Skin epidermis (tissue), 12 donors: Measurements from ENCODE around the gene DHDH.
A peak's percentile ranks its signal among the peaks of the same experiment; 100 is the strongest.
"Not testable (repeated sequence)": the region's sequence is repeated elsewhere in the genome, so short reads cannot be mapped to it uniquely, and the experiment has no call there.

Source experiments
- H3K27ac ChIP-seq, 21 experiments: fragments of 200-600 bp; sonication (generic) in 11 of 21; one replicate each; pipeline ENCODE4 v1.5.0; 2020; ENCODE audit warnings: mild to moderate bottlenecking in 3 of 21, inconsistent platforms in 2 of 21, moderate library complexity in 2 of 21
- H3K4me3 ChIP-seq, 7 experiments: fragments of 200-600 bp; sonication (generic) in 2 of 7; one replicate each; pipeline ENCODE4 v1.5.0; 2020; ENCODE audit warnings: inconsistent platforms in 2 of 7, mild to moderate bottlenecking in 2 of 7, moderate library complexity in 1 of 7

The DHDH gene

DNA sequence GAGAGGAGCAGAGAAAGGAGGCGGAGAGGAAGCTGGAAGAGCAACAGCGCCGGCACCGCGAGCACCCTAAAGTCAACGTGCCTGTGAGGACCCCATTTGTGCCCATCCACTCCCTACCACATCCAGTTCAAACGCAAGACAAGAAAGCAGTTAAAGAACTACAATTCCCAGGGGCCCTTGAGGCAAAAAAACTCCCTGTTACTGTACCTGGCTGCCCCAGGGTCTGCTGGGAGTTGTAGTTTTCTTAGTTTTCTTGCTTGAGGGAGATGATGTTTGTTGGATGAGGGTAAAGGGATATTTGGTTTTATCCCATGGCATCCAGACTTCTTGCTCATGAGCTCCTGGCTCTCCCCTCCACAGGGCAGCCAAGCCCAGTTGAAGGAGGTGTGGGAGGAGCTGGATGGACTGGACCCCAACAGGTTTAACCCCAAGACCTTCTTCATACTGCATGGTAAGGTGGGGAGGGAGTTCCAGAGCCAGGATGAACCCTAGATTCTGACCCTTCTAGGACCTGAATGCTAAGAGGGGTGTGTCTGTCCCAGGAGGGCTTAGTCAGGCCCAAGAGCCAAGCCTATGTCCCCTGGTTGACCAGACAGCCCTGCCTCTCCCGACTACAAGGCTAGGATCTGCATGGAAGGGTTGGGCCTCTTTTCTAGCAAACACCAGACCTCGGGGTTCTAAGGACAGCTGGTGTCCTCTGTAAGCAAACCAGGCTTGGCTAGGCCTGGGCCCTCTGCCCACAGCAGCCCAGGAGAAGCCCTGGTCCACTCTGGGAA lies 20.2 kb upstream of the DHDH start:
- no peak overlapping the region for H3K4me3 ChIP-seq
- H3K27ac ChIP-seq, result no peak overlapping the region

DNA sequence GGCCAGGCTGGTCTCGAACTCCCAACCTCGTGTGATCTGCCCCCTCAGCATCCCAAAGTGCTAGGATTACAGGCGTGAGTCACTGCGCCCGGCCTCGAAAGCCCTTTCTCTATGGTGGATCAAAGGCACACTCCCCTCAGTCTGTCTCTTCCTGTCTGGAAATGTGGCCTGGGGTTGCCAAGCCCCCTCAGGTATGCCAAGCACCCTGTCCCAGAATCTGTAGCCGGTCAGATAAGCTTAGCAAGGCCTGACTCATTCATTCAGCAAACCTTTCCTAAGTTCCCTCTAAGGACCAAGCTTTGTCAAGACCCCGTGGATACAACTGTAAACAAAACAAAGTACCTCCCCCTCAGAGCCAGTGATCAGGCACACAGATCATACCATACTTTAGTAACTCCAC lies 19.3 kb upstream of the DHDH start:
- Histone ChIP-seq H3K4me3 (no peak overlapping the region), H3K27ac (no peak overlapping the region)

DNA sequence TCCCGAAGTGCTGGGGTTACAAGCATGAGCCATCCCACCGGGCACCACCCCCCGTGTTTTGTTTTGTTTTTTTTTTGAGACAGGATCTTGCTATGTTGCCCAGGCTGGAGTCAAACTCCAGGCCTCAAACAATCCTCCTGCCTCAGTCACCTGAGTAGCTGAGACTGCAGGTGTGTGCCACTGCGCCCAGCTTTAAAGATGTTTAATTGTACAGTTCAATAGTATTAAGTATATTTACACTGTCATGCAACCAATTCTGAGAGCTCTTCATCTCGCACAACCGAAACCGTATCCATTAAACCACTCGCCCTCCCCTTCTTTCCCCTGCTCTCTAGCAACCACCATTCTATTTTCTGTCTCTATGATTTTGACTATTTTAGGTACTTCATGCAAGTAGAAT lies 17.7 kb upstream of the DHDH start:
- Histone ChIP-seq H3K27ac (no peak overlapping the region), H3K4me3 (no peak overlapping the region)

DNA sequence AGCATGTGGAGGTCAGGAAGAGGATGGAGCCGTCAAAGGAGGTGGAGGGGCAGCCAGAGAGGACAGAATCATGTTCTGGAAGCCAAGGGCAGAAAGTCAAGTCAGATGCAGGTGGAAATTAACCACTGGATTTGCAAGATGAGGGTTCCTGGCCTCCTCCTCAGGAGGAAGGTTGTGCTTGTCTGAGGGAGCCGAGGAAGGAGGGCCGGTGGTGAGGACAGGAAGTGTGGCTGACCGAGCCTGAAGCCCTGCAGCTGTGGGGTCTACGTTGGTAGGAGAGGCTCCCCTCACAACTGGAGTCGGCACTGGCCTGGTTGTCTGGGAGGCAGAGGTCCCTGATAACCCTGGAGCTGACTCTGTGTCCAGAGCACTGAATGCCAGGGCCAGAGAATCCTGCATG lies 15.4 kb upstream of the DHDH start:
- no peak overlapping the region for H3K27ac ChIP-seq
- no peak overlapping the region for H3K4me3 ChIP-seq

DNA sequence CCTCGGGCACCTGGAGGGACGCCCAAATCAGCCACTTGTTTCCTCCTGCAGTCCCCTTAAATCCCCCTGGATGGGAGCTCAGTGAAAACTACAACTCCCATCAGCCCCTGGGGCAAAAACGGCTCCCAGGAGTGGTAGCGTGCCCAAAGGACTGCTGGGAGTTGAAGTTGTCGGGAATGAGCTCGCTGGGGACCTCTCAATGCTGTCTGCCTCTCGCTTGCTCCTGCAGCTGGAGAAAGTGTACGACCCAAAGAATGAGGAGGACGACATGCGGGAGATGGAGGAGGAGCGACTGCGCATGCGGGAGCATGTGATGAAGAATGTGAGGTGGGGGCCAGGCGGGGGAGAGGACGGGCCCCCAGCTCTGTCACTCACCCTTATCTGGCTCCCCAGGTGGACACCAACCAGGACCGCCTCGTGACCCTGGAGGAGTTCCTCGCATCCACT lies 14.7 kb upstream of the DHDH start:
- H3K27ac ChIP-seq, result no peak overlapping the region

DNA sequence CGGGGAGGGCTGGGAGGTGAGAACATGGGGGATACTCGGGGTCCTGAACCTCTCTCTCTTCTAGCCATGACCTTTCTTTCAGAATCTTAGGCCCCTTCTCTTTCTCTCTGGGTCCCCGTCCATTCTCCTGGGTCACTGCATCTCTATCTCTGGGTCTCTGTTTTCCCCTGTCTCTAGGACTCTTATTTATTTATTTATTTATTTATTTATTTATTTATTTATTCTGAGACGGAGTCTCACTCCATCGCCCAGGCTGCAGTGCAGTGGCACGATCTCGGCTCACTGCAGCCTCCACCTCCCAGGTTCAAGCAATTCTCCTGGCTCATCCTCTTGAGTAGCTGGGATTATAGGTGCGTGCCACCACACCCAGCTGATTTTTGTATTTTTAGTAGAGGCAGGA lies 14.2 kb upstream of the DHDH start:
- H3K27ac ChIP-seq, H3K4me3 ChIP-seq: not testable (repeated sequence)

More for the DNA sequence above, 14.7 kb upstream of the DHDH start:
- no peak overlapping the region for H3K4me3 ChIP-seq

DNA sequence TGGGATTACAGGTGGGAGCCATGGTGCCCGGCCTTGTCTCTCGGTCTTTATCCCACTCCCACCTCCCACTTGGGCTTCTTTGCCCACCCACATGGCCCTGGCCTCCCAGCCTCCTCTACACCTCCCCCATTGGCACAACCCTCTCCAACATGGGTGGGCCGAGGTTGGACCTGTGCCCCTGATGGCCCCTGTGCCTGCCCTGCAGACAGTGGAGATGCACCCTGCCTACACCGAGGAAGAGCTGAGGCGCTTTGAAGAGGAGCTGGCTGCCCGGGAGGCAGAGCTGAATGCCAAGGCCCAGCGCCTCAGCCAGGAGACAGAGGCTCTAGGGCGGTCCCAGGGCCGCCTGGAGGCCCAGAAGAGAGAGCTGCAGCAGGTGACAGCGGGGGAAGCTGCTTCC lies 12.6 kb upstream of the DHDH start:
- Histone ChIP-seq H3K4me3 (no peak overlapping the region), H3K27ac (no peak overlapping the region)

DNA sequence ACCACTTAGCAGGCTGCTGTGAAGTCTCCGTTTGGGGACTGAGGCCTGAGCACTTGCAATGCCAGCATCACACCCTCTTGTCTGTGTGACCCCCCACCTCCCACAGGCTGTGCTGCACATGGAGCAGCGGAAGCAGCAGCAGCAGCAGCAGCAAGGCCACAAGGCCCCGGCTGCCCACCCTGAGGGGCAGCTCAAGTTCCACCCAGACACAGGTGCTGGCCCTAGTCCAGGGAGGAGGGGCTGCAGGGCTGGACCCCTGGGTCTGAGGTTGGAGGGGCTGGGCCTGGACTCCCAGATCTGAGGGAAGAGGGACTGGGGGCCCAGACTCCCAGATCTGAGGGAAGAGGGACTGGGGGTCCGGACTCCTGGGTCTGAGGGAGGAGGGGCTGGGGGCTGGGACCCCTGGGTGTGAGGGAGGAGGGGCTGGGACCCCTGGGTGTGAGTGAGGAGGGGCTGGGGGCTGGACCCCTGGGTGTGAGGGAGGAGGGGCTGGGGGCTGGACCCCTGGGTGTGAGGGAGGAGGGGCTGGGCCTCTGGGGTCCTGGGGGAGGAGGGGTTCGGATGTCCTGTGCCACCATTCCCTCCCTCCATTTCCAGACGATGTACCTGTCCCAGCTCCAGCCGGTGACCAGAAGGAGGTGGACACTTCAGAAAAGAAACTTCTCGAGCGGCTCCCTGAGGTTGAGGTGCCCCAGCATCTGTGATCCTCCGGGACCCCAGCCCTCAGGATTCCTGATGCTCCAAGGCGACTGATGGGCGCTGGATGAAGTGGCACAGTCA lies 11.6 kb upstream of the DHDH start:
- H3K27ac ChIP-seq, result no peak overlapping the region
- H3K4me3 ChIP-seq, result no peak overlapping the region

DNA sequence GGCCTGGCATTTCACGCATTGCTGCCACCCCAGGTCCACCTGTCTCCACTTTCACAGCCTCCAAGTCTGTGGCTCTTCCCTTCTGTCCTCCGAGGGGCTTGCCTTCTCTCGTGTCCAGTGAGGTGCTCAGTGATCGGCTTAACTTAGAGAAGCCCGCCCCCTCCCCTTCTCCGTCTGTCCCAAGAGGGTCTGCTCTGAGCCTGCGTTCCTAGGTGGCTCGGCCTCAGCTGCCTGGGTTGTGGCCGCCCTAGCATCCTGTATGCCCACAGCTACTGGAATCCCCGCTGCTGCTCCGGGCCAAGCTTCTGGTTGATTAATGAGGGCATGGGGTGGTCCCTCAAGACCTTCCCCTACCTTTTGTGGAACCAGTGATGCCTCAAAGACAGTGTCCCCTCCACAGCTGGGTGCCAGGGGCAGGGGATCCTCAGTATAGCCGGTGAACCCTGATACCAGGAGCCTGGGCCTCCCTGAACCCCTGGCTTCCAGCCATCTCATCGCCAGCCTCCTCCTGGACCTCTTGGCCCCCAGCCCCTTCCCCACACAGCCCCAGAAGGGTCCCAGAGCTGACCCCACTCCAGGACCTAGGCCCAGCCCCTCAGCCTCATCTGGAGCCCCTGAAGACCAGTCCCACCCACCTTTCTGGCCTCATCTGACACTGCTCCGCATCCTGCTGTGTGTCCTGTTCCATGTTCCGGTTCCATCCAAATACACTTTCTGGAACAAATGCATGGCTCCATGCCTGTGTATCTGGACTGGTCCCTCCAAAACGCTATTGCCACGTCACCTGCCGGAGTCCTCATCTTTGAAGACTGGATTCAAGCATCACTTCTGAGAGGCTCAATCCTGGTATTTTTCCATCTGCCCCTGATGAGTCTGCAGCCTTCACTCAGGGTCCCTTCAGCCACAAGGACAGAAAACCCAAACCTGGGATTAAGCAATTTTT lies 10.7 kb upstream of the DHDH start:
- Histone ChIP-seq H3K27ac (no peak overlapping the region), H3K4me3 (no peak overlapping the region)

DNA sequence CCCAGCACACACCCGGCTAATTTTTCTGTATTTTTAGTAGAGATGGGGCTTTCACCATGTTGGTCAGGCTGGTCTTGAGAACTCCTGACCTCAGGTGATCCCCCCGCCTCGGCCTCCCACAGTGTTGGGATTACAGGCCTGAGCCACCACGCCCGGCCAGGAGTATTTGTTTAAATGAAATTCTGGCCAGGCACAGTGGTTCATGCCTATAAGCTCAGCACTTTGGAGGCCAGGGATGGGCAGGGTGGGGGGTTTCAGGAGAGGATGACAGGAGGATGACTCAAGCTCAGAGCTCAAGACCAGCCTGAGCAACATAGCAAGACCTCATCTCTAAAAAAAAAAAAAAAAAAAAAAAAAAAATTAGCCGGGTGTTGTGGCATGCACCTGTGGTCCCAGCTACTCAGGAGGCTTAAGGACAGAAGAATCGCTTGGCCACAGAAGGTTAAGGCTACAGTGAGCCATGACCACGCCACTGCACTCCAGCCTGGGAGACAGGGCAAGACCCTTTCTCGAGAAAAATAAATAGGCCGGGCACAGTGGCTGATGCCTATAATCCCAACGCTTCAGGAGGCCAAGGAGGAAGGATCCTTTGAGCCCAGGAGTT lies 8.2 kb upstream of the DHDH start:
- H3K4me3 ChIP-seq, result no peak overlapping the region
- H3K27ac ChIP-seq, result peak overlapping the region in 3 of 21 experiments; percentile 16 to 26 (median 17)

DNA sequence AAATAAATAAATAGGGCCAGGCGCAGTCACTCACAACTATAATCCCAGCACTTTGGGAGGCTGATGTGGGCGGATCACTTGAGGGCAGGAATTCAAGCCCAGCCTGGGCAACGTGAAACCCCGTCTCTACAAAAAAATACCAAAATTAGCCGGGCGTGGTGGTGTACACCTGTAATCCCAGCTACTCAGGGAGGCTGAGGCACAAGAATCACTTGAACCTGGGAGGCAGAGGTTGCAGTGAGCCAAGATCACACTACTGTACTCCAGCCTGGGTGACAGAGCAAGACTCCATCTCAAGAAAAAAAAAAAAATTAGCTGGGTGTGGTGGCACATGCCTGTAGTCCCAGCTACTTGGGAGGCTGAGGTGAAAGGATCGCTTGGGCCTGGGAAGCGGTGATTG lies 7.6 kb upstream of the DHDH start:
- not testable (repeated sequence) for H3K4me3 ChIP-seq
- H3K27ac ChIP-seq, result peak overlapping the region in 3 of 21 experiments; percentile 16 to 65 (median 59)

DNA sequence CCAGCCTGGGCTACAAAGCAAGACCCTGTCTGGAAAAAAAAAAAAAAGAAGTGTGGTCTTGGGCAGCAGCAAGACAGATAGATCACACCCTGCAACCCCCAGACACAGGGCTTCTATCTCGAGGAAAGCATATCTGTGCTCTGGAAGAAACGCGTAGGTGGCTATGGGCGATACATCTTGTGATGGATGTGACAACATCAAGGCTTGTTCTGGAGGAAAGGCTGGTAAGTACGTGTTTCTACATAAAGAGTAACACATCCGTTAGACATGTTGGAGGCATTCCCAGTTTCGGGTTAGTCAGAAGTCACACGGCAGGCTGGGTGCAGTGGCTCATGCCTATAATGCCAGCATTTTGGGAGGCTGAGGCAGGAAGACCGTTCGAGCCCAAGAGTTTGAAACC lies 6.6 kb upstream of the DHDH start:
- H3K4me3 ChIP-seq, result no peak overlapping the region
- peak overlapping the region in 10 of 21 experiments; percentile 23 to 65 (median 39) for H3K27ac ChIP-seq

DNA sequence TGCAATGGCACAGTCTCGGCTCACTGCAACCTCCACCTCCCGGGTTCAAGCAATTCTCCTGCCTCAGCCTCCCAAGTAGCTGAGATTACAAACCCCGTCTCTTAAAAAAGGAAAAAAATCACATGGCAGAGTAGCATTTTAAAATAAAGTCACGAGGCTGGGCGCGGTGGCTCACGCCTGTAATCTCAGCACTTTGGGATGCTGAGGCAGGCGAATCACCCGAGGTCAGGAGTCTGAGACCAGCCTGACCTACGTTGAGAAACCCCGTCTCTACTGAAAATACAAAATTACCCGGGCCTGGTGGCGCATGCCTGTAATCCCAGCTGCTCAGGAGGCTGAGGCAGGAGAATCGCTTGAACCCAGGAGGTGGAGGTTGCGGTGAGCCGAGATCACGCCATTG lies 5.8 kb upstream of the DHDH start:
- not testable (repeated sequence) for H3K4me3 ChIP-seq
- H3K27ac ChIP-seq, result peak overlapping the region in 2 of 21 experiments; percentile 14 to 28

DNA sequence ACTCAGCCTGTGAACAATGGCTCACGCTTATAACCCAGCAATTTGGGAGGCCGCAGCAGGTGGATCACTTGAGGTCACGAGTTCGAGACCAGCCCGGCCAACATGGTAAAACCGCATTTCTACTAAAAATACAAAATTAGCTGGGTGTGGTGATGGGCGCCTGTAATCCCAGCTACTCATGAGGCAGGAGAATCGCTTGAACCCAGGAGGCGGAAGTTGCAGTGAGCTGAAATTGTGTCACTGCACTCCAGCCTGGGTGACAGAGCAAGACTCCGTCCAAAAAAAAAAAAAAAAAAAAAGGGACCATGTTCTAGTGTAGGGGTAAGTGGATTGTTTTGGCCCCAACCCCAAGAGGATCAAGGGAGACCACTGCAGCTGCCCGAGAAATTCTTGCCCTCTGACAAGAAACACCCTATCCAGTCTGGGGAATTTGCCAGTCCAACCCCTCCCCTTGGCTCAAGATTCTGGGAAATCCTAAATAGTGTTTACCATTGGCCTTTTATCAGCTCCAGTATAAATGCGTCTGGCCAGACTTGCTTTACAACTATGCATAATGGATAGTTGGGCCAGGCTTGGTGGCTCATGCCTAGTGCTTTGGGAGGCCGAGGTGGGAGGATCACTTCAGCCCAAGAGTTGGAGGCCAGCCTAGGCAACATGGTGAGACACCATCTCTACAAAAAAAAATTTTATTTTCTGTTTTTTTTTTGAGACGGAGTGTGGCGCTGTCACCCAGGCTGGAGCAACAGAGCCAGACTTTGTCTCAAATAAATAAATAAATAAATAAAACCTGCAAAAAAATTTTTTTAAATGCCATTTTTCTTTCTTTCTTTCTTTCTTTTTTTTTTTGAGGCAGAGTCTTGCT lies 5.1 kb upstream of the DHDH start:
- peak overlapping the region in 2 of 21 experiments; percentile 14 to 28 for H3K27ac ChIP-seq
- H3K4me3 ChIP-seq, result no peak overlapping the region

DNA sequence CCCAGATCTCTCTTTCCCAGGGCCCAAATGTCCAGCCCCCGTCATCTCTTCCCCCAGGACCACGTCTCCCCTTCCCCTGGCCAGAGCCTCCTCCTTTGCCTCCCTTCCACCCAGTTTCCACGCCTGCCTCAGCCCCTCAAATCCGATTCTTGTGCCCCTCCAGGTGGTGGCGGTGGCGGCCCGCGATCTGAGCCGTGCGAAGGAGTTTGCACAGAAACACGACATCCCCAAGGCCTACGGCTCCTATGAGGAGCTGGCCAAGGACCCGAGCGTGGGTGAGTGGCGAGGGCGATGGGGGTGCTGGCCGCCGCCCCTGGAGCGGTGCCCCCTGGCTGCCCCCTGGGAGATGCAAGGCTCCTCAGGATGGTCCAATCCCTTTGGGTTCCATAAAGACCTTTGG lies 1.3 kb downstream of the DHDH start:
- Histone ChIP-seq H3K27ac (no peak overlapping the region), H3K4me3 (no peak overlapping the region)

DNA sequence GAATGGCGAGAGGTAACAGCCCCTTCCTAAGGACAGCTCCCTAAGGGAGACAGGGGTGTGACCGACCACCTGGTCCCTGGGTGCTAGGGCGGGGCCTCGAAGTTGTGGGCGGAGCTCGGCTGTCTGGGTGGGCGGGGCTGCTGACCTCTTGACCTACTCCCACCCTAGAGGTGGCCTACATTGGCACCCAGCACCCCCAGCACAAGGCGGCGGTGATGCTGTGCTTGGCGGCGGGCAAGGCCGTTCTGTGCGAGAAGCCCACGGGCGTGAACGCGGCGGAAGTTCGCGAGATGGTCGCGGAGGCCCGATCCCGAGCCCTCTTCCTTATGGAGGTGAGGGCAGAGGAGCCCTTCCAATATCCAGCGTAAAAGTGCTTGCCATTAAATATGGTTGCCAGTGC lies 2.4 kb downstream of the DHDH start:
- Histone ChIP-seq H3K27ac (no peak overlapping the region), H3K4me3 (no peak overlapping the region)

DNA sequence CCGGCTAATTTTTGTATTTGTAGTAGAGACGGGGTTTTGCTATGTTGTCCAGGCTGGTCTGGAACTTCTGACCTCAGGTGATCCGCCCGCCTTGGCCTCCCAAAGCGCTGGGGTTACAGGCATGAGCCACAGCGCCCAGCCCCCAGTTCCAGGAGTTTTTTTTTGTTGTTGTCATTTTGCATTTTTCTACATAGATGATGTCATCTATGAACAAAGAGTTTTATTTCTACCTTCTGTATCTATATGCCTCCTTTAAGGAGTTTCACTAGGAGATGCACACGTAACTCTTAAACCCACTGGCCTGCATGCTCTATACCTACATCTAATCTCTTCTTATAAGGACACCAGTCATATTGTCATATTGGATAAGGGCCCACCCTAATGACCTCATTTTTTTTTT lies 4.8 kb downstream of the DHDH start:
- Histone ChIP-seq H3K4me3 (no peak overlapping the region), H3K27ac (no peak overlapping the region)

DNA sequence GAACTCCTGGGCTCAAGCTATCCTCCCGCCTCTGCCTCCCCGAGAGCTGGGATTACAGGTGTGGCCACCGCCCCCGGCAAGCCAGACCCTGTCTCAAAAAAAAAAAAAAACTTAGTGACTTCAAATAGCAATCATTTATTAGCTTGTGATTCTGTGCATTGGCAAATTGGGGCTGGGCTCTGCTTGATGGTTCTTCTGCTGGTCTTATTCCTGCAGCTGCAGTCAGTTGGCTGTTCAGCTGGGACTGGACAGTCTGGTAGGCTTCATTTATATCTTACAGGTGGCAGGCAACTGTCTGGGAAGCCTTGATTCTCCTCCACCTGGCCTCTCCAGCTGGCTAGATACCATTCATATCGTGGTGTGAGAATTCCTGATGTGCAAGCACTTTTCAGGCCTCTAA lies 7.4 kb downstream of the DHDH start:
- H3K4me3 ChIP-seq, result no peak overlapping the region

DNA sequence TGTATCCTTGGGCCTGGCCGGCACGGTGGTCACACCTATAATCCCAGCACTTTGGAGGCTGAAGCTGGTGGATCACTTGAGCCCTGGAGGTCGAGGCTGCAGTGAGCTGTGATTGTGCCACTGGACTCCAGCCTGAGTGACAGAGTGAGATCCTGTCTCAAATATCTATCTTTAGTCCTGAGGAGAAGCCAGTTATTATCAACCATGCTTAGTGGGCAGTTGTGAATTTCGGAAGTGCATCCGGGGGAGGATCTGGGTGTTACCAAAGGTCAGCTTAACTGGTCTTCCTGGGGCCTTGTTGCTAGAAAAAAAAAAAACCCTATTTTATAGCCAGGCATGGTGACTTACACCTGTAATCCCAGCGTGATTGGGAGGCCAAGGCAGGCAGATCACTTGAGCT lies 9.6 kb downstream of the DHDH start:
- Histone ChIP-seq H3K4me3 (no peak overlapping the region), H3K27ac (no peak overlapping the region)

More for the DNA sequence above, 7.4 kb downstream of the DHDH start:
- no peak overlapping the region for H3K27ac ChIP-seq
